Osteocyte (in vitro differentiated cells): Measurements from ENCODE around the gene TMEM121. TPM values are rescaled to one million over a fixed set of nuclear protein-coding genes. Genes with fewer than 3 reads are reported as not detected.

Experiments
- DNase-seq: peaks from one replicate; pipeline ENCODE4 v3.0.0; 2021; ENCODE audit warnings: mixed read lengths; ENCODE audit not compliant: unreplicated experiment; ENCODE audit errors: extremely low spot score
- H3K27ac Mint-ChIP-seq: one replicate; pipeline ENCODE4 v1.8.0; 2021; ENCODE audit warnings: mild to moderate bottlenecking, mixed read lengths; ENCODE audit not compliant: unreplicated experiment
- H3K27me3 Mint-ChIP-seq: one replicate; pipeline ENCODE4 v1.8.0; 2021; ENCODE audit warnings: mixed read lengths; ENCODE audit not compliant: unreplicated experiment
- H3K36me3 Mint-ChIP-seq: one replicate; pipeline ENCODE4 v1.8.0; 2021; ENCODE audit warnings: mixed read lengths; ENCODE audit not compliant: unreplicated experiment
- H3K4me1 Mint-ChIP-seq: one replicate; pipeline ENCODE4 v1.8.0; 2021; ENCODE audit warnings: mixed read lengths; ENCODE audit not compliant: unreplicated experiment
- H3K4me3 Mint-ChIP-seq: one replicate; pipeline ENCODE4 v1.8.0; 2021; ENCODE audit warnings: mild to moderate bottlenecking, moderate library complexity, mixed read lengths; ENCODE audit not compliant: unreplicated experiment
- H3K9me3 Mint-ChIP-seq: one replicate; pipeline ENCODE4 v1.8.0; 2021; ENCODE audit warnings: mixed read lengths; ENCODE audit not compliant: unreplicated experiment
- CTCF ChIP-seq: fragments of 200-600 bp; sonication (generic); IDR thresholded peaks from 2 replicates; pipeline ENCODE4 v1.5.0; 2021; ENCODE audit warnings: antibody characterized with exemption, mild to moderate bottlenecking, moderate library complexity
- total RNA-seq: library from RNA; stranded (reverse); gene quantifications from 2 replicates; pipeline ENCODE4 v1.2.1, GENCODE V29; 2021

Gene TMEM121
- total RNA-seq, 1 donor from 2014 or later: 3.3 TPM

- H3K36me3 Mint-ChIP-seq: no peaks in the 10 kb centered on the region
- H3K9me3 Mint-ChIP-seq: no peaks in the 10 kb centered on the region
- no peak overlapping the region for H3K4me3 Mint-ChIP-seq
- no peak for TF ChIP-seq CTCF
- H3K4me1 Mint-ChIP-seq: peaks cover 7% of the 10 kb centered on the region
- no peak overlapping the region for H3K27ac Mint-ChIP-seq
- H3K27me3 Mint-ChIP-seq: no peaks in the 10 kb centered on the region
- DNase-seq: peak; percentile 83
These were observed 29.4 kb upstream of the TMEM121 start for GRCh38 chr14:105496831-105497591.

GRCh38 chr14:105497671-105498429, 28.5 kb upstream of the TMEM121 start:
- no peaks in the 10 kb centered on the region for H3K9me3 Mint-ChIP-seq
- DNase-seq: no peak
- H3K36me3 Mint-ChIP-seq: no peaks in the 10 kb centered on the region
- H3K27me3 Mint-ChIP-seq: no peaks in the 10 kb centered on the region
- H3K27ac Mint-ChIP-seq: no peak overlapping the region
- peaks cover 6% of the 10 kb centered on the region for H3K4me1 Mint-ChIP-seq
- no peak overlapping the region for H3K4me3 Mint-ChIP-seq
- no peak for TF ChIP-seq CTCF

- TF ChIP-seq CTCF: no peak
- DNase-seq: no peak
- no peaks in the 10 kb centered on the region for H3K36me3 Mint-ChIP-seq
- peaks cover 4% of the 10 kb centered on the region for H3K4me1 Mint-ChIP-seq
- H3K27me3 Mint-ChIP-seq: no peaks in the 10 kb centered on the region
- no peak overlapping the region for H3K27ac Mint-ChIP-seq
- no peaks in the 10 kb centered on the region for H3K9me3 Mint-ChIP-seq
- no peak overlapping the region for H3K4me3 Mint-ChIP-seq
These were observed 27.7 kb upstream of the TMEM121 start for GRCh38 chr14:105498430-105499255.

GRCh38 chr14:105499256-105500035, 26.9 kb upstream of the TMEM121 start:
- Mint-ChIP-seq H3K27ac (no peak overlapping the region), H3K27me3 (no peaks in the 10 kb centered on the region), H3K4me1 (peaks cover 4% of the 10 kb centered on the region), H3K4me3 (no peak overlapping the region), H3K36me3 (no peaks in the 10 kb centered on the region), H3K9me3 (no peaks in the 10 kb centered on the region)
- no peak for TF ChIP-seq CTCF
- peak; percentile 86 for DNase-seq
